Right renal pelvis (tissue), 4 donors: ENCODE results near the gene FAIM2. TPM values are rescaled to one million over a fixed set of nuclear protein-coding genes. Genes with fewer than 3 reads are reported as not detected.

Experiments
- DNase-seq, 4 donors: peaks; one replicate each; pipeline ENCODE4 v3.0.0-alpha.2; 2013; ENCODE audit warnings: low read depth in 4 of 4, low spot score in 3 of 4, missing footprints in 1 of 4
- polyA plus RNA-seq, 4 donors: library from polyadenylated mRNA; unstranded; fragments of 120-200 nt; gene quantifications; one replicate each; pipeline ENCODE4 v1.2.1, GENCODE V29; 2013; ENCODE audit not compliant: insufficient read length in 4 of 4

The FAIM2 gene
- polyA plus RNA-seq, 4 donors: 1.3 to 6.1 (median 4.6) TPM

DNA sequence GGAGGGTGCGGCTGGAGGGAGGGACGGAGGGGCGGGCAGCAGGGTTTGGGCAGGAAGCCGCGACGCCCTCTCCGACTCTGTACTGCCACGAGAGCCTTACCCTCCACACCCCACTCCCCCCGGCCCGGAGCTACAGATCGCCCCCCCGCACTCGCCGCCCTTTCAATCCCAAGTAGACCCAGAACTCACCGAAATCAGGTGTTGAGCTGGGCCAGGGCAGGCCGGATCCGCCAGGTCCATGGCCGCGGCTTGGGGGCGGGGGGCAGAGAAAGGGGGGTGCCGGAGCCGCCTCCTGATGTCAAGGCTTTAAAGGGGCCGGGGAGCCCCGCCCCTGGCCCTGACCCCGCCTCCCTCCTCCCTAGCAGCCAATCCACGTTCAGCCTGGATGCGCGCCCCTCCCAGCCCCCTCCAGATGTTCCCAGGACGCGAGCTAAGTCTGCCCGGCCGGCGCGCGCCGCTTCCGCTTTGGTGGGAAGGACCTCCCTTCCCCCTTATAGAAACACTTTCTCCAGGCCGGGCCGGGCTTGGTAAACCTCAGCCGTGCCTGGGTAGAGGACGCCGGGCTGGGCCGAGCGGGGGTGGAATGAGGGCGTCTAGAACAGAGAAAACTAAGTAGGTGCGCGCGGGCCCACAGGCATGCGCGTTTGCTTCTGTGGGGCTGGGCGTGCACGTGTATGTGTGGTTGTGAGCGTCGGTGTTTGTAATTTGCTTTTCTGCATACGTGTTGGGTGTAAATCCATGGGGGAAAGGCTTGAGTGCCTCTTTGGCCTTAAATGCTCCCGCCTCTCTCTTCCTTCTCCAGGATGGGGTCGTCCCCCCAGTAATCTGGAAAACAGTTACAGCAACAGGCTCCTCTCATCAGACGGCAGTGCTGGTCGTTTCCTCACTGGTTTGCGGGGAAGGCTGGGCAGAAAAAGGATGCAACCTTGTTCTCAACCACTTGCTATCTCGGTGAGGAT is 75.3 kb downstream of the FAIM2 start, which contains the start of gene NCKAP5L:
TSS of gene NCKAP5L (minus strand) at position 281 of the 959 bp plus-strand sequence. CDS start 24,369 bp downstream, outside the sequence.
- peak; percentile 92 to 95 (median 94) for DNase-seq

DNA sequence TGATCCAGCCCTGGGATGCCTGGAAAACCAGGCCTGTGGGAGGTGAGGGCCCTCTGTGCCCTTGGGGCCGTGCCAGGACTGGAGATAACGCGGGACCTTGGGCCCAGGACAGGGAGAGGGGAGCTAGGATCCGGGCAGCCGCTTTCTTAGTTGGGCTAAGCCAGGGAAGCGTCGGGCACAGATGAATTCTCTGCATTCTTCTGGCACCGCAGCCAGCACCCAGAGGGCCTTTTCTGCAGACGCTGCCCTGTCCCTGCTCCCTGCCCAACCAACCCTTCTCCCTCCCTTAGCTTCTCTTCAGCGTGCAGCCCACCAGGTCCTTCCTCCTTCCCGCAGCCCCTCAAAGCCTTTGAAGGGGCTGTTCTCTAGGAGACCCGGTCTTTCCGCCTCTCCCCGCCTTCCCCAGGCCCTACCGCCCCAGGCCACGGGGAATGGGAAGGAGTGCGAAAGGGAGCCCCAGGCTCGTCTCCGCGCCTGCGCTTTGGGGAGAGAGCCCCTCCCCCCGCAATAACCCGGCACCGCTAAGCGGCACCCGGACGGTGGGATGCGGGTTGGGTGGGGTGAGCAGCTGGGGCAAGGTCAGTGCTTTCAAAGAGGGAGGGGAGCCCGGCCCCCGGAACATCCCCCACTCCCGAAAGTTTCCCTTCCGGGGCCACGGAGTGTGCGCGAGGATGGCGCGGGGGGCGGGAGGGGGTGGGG is 76.2 kb downstream of the FAIM2 start:
- DNase-seq: no peak

DNA sequence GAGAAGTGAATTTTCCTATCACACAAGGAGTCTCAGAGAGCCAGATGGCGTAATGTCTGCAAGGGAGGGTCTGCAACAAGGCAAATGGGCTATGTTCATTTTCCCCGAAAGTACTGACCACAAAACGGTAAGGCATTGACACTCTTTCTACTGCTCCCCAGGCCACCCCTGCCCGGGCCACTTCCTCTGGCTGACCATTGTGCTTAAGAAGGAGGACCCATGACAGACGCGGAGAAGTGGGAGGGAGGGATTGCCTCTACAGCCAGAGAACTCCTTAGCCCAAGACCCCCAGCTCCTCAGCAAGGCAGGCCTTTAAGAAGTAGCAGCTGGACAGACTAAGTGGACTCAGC is 76.7 kb downstream of the FAIM2 start:
- no peak for DNase-seq

DNA sequence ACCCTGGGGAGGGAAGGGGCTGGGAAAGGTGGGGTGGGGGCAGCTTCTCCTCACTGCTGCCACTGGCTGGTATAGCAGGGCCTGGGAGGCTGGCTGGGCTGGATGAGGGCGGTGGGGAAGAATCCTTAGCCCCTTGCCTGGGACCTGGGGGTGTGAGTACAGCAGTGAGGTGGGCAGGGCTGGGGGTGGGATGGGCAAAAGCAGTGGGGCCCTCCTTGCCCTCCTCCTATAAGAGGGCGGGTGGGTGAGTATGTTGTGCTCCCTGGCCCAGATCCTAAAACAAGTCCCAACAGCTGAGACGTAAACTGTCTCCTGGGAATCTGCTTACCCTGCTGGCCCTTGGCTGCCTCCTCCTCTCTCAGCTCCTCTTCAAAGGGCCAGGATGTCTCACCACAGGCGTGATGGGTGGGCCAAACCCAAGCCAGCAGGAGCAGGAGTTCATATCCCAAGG is 77.7 kb downstream of the FAIM2 start:
- no peak for DNase-seq

GRCh38 chr12:49825360-49825970 is 78.2 kb downstream of the FAIM2 start:
- no peak for DNase-seq

GRCh38 chr12:49824895-49825294 is 78.8 kb downstream of the FAIM2 start:
- no peak for DNase-seq

- DNase-seq: no peak
Measured at GRCh38 chr12:49824416-49824815, 79.3 kb downstream of the FAIM2 start.

DNA sequence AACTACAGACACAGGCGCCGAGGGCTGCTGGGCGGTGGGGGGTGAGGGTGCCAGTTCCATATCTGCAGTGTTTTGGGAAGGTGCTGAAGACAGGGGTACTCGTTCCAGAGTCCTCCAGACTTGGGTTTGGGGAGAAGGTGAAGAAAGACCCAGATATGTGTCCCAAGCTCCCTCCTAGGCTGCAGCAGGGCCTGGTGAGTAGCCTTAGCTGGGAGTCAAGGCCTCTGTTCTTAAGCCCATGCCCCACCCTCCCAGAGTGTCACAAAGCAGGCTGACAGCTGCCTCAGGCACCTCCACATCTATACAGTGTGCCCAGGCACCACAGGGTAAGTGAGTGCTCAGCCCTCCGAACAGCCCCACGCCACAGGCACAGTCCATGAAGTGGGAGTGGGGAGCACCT is 79.7 kb downstream of the FAIM2 start:
- no peak for DNase-seq

- DNase-seq: no peak
Measured at GRCh38 chr12:49823350-49823749, 80.3 kb downstream of the FAIM2 start.

DNA sequence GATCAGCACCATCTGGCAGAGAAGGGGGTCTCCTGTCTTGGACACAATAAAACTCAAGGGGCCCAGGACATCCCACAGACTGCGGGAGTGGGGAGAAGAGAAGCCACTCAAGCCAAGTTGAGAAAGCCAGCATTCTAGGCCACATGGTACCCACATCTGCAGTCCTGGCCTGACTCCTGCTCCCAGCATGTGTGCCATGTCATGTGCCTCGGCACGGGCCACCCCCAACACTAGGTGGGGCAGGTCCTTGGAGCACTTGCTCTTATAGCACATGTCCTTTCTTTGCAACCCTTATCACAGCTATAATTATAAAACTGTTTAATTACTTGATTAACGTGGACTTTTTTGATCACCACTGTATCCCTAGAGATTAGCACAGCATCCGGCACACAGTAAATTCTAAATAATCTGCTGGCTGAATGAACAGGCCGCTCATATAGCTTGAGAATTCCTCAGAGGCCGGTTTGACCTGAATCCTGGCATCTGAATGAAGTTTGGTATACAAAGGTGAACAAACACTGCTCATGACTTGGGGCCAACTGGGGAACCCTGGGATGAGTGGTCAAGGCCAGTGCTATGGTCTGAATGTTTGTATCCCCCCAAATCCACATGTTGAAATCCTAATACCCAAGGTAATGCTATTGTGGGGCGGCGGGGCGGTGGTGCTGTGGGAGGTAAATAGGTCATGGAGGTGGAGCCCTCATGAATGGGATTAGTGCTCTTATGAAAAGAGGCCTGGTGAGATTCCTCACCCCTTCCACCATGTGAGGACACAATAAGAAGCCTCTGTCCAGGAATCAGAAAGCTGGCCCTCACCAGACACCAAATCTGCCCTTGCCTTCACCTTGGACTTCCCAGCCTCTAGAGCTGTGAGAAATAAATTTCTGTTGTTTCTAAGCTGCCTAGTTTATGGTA is 82.1 kb downstream of the FAIM2 start:
- DNase-seq: no peak

DNA sequence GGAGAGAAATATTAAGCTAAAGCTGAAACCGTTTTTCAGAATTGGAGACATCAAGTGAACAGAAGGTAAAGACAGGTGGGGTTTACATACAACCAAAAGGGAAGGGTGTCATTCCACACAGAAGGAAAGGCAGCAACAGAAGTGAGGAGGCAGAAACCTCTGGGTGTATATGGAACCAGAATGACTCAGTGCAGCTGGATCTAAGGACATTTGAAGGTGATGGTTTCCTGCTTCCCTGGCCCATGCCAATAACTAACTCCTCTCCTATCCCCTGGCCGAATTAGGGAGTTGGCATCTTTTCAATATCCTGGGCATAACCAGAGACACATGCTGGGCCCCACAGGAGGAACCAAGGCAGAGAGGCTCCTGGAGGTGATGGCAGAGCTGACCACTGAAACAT is 83.9 kb downstream of the FAIM2 start:
- no peak for DNase-seq

DNA sequence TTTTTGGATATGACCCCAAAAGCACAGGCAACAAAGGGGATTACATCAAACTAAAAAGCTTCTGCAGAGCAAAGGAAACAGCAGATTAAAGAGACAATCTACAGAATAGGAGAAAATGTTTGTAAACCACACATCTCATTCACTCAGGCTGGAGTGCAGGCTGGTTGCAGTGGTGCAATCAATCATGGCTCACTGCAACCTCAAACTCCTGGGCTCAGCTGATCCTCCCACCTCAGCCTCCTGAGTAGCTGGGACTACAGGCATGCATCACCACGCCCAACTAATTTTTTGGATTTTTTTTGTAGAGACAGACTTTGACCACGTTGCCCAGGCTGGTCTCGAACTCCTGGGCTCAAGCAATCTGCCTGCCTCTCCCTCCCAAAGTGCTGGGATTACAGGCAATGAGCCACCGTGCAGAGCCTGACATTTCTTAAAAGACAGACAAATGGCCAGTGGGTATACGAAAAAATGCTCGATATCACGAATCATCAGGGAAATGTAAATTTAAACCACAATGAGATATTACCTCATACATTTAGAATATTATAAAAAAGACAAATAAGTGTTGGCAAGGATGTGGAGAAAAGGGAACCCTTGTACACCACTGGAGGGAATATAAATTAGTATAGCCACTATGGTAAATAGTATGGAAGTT is 85.3 kb downstream of the FAIM2 start:
- DNase-seq: no peak

Other genes starting within 250 kb of the FAIM2 start
- 10 to 100 TPM; 36.4 to 45.2 (median 40.1) TPM for gene FMNL3, start 196.5 kb downstream of the FAIM2 start, polyA plus RNA-seq
- gene TMBIM6, start 162.3 kb downstream of the FAIM2 start, polyA plus RNA-seq: 100 to 1,000 TPM; 770 to 908 (median 840) TPM
- gene NCKAP5L, start 75.5 kb downstream of the FAIM2 start, polyA plus RNA-seq: 10 to 100 TPM; 17.0 to 21.8 (median 17.4) TPM
- gene BCDIN3D, start 60.8 kb downstream of the FAIM2 start, polyA plus RNA-seq: 1 to 10 TPM; 7.9 to 8.5 (median 8.3) TPM
- gene AQP2, start 46.8 kb upstream of the FAIM2 start, polyA plus RNA-seq: 100 to 1,000 TPM in 2 of 4 donors, 10 to 100 TPM in 2; 93.0 to 265 (median 104) TPM
- 1 to 10 TPM; 1.7 to 4.0 (median 2.0) TPM for gene AQP5, start 58.0 kb upstream of the FAIM2 start, polyA plus RNA-seq
- 10 to 100 TPM; 16.0 to 22.1 (median 19.6) TPM for gene AQP6, start 69.0 kb upstream of the FAIM2 start, polyA plus RNA-seq
- gene RACGAP1, start 121.6 kb upstream of the FAIM2 start, polyA plus RNA-seq: 10 to 100 TPM; 42.4 to 54.4 (median 49.8) TPM
- 1 to 10 TPM; 3.4 to 4.8 (median 4.6) TPM for gene ASIC1, start 153.7 kb upstream of the FAIM2 start, polyA plus RNA-seq
- gene SMARCD1, start 181.4 kb upstream of the FAIM2 start, polyA plus RNA-seq: 100 to 1,000 TPM; 165 to 182 (median 176) TPM
- 10 to 100 TPM; 52.2 to 82.4 (median 64.7) TPM for gene GPD1, start 200.1 kb upstream of the FAIM2 start, polyA plus RNA-seq
- gene COX14, start 208.3 kb upstream of the FAIM2 start, polyA plus RNA-seq: 10 to 100 TPM; 50.6 to 62.1 (median 52.5) TPM